ENCODE measurements around the gene PAPPA.

The PAPPA gene

DNA sequence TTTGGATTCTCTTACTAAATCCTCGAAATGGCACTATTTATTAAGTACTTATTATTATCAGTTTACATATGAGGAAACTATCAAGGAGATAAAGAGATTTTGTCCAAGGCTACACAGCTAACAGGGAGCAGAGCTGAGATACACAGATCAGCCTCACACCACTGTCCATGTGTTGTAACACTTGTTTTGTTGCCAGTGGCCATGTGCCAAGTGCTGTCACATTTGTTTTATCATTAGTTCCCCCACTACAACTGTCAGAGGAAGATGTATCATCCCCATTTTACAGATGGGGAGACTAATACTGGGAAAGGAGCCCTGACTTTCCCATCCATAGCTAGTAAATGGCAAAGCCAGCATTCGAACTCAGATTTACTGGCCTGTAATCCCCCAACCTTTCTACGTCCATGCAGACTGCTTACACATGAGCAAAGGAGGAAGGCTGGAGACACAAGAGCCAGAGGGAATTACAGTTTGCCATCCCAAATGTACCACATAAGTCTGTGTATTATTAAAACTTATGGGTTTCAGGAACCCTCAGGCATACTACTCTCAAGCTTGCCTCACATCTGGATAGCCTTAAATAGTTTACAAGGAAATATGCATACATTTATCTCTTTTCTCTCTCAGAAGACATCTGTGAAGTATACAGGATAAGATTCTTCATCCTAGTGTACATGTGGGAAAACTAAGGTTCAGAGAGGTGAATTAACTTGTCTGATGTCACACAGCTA is 25.1 kb downstream of the PAPPA start:
- Histone ChIP-seq H3K9me3 (no peaks in the 10 kb centered on the region), H3K27ac (no peak overlapping the region), H3K4me1 (no peaks in the 10 kb centered on the region), H3K36me3 (no peaks in the 10 kb centered on the region), H3K27me3 (no peaks in the 10 kb centered on the region), H3K4me3 (no peak overlapping the region)
- DNase-seq: no peak
- TF ChIP-seq, protein P1, sequence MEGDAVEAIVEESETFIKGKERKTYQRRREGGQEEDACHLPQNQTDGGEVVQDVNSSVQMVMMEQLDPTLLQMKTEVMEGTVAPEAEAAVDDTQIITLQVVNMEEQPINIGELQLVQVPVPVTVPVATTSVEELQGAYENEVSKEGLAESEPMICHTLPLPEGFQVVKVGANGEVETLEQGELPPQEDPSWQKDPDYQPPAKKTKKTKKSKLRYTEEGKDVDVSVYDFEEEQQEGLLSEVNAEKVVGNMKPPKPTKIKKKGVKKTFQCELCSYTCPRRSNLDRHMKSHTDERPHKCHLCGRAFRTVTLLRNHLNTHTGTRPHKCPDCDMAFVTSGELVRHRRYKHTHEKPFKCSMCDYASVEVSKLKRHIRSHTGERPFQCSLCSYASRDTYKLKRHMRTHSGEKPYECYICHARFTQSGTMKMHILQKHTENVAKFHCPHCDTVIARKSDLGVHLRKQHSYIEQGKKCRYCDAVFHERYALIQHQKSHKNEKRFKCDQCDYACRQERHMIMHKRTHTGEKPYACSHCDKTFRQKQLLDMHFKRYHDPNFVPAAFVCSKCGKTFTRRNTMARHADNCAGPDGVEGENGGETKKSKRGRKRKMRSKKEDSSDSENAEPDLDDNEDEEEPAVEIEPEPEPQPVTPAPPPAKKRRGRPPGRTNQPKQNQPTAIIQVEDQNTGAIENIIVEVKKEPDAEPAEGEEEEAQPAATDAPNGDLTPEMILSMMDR (IDR thresholded peaks at IDR 0.05): no peak
- intact Hi-C loops (cut with DNase I; ENCODE audit: low total_unique reads): no loop called here

DNA sequence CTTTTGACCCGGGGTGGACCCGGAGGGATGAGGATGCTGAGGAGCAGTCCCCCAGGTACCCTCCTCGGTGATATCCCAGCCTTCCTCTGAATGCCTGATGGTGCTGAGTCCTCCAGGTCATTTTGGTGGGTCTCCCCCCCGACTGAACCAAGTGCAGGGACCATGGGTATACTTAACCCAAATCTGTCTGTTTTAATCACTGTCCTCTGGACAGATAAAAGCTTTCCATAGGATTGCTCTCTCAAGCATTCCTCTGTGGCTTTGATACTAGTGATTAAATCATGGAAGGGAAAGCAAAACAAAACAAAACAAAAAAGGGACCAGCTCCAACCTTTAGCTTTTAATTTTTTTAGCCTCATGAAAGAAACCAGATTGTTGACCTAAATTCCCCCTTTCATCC is 26.0 kb downstream of the PAPPA start:
- H3K4me3 ChIP-seq: no peak overlapping the region
- no peaks in the 10 kb centered on the region for H3K4me1 ChIP-seq
- no peaks in the 10 kb centered on the region for H3K9me3 ChIP-seq
- TF ChIP-seq, protein P1 (IDR thresholded peaks at IDR 0.05): no peak
- no peaks in the 10 kb centered on the region for H3K36me3 ChIP-seq
- H3K27ac ChIP-seq: no peak overlapping the region
- DNase-seq: no peak
- no peaks in the 10 kb centered on the region for H3K27me3 ChIP-seq
- intact Hi-C loops (cut with DNase I; ENCODE audit: low total_unique reads): no loop called here

DNA sequence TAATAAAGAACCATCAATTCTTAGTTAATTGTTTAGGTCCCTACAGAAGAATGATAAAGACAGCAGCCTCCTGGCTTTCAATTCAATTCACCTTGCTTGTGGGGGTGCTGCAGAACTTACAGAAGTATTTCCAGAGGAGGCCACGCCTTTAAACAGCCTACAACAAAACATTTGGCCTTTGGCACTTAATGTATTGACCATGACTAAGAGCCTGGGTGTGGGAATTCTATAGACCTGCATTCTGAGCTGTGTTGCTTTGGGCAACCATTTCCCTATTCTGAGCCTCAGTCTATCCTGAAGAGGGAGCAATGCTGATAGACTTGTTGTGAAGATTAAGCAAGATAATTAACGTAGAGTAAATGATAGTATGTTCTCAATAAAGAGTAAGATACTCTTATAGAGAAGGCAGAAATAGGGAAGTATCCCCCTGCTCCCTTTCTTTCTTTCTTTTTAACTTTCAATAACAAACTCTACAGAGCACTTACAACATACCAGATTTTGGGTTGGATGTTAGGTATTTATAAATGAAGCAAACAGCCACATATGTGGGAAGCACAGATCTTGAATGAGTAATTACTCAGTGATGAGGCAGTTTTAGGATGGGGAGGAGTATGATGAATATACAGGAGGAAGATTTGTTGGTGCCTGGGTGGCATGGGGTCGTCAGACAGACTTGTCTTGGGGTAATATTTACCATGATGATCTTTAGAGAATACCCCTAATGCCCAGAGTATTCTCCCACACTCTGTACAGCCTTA is 28.4 kb downstream of the PAPPA start:
- intact Hi-C loops (cut with DNase I; ENCODE audit: low total_unique reads): no loop called here
- Histone ChIP-seq H3K4me3 (no peak overlapping the region), H3K4me1 (no peaks in the 10 kb centered on the region), H3K9me3 (no peaks in the 10 kb centered on the region), H3K27ac (no peak overlapping the region), H3K36me3 (no peaks in the 10 kb centered on the region), H3K27me3 (no peaks in the 10 kb centered on the region)
- TF ChIP-seq, protein P1 (IDR thresholded peaks at IDR 0.05): no peak
- DNase-seq: no peak

DNA sequence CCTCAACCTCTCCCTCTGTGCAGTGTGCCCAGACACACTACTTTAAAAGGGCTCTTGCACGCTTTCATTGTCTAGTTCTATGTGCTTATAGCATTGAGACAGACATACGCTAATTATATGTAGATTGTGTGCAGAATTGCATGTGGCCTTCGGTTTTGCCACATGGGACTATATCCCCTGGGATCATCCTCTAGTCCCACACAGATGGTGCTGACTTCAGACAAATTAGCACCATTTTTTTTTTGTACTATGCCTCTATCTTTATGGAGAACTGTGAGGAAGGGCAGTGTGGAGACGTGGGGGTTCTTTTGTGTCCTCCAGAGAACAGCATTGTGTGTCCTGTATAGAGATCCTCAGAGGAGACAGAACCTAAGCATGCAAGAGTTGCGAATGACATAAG is 29.3 kb downstream of the PAPPA start:
- H3K9me3 ChIP-seq: no peaks in the 10 kb centered on the region
- TF ChIP-seq, protein P1 (IDR thresholded peaks at IDR 0.05): no peak
- peaks cover 0 to 3% (median 0%) of the 10 kb centered on the region in 3 donors for H3K36me3 ChIP-seq
- no peak for DNase-seq
- no peaks in the 10 kb centered on the region for H3K27me3 ChIP-seq
- no peaks in the 10 kb centered on the region for H3K4me1 ChIP-seq
- no peak overlapping the region for H3K27ac ChIP-seq
- H3K4me3 ChIP-seq: no peak overlapping the region
- intact Hi-C loops (cut with DNase I; ENCODE audit: low total_unique reads): no loop called here

DNA sequence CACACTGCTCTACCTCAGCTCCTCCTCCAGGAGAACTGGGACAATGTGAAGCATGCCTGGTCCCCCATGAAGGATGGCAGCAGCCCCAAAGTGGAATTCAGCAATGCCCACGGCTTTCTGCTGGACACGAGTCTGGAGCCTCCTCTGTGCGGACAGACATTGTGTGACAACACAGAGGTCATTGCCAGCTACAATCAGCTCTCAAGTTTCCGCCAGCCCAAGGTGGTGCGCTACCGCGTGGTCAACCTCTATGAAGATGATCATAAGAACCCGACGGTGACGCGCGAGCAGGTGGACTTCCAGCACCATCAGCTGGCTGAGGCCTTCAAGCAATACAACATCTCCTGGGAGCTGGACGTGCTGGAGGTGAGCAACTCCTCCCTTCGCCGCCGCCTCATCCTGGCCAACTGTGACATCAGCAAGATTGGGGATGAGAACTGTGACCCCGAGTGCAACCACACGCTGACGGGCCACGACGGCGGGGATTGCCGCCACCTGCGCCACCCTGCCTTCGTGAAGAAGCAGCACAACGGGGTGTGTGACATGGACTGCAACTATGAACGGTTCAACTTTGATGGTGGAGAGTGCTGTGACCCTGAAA is 34.1 kb downstream of the PAPPA start:
- H3K27me3 ChIP-seq: no peaks in the 10 kb centered on the region
- no peak for DNase-seq
- no peak overlapping the region for H3K27ac ChIP-seq
- intact Hi-C loops (cut with DNase I; ENCODE audit: low total_unique reads): no loop called here
- no peak overlapping the region for H3K4me3 ChIP-seq
- H3K9me3 ChIP-seq: no peaks in the 10 kb centered on the region
- TF ChIP-seq, protein P1 (IDR thresholded peaks at IDR 0.05): no peak
- peaks cover 0 to 3% (median 3%) of the 10 kb centered on the region in 3 donors for H3K36me3 ChIP-seq
- no peaks in the 10 kb centered on the region for H3K4me1 ChIP-seq
